CD4-positive, alpha-beta T cell (primary cell): ENCODE data around the gene SOCS3. TPM values are rescaled to one million over a fixed set of nuclear protein-coding genes. Genes with fewer than 3 reads are reported as not detected.

Experiments used
- ATAC-seq: fragments of 200-7000 bp; cut with Tn5 transposase; one replicate; pipeline ENCODE4 v1.10.0; 2022; ENCODE audit warnings: mild to moderate bottlenecking; ENCODE audit not compliant: poor library complexity
- CTCF ChIA-PET: fragments of 350-600 bp; sonication (Branson Sonifier 250); formaldehyde crosslinking; loops from one replicate; lab custom pipeline; 2021; ENCODE audit warnings: antibody characterized with exemption, inconsistent platforms; lab: Charles Lee
- POLR2A ChIA-PET: fragments of 350-600 bp; sonication (Branson Sonifier 250); formaldehyde crosslinking; loops from one replicate; lab custom pipeline; 2021; ENCODE audit warnings: antibody characterized with exemption, inconsistent platforms; lab: Charles Lee
- DNase-seq, 14 experiments: peaks; one replicate each; pipeline ENCODE4 v3.0.0-alpha.2; 2013 to 2020; ENCODE audit warnings: mixed read lengths in 2 of 14
- H3K27ac ChIP-seq, 2 donors: one replicate each; pipeline versions ENCODE4 v1.5.1 to v1.7.0; 2013; ENCODE audit warnings: low read length in 2 of 2, low read depth in 1 of 2, mild to moderate bottlenecking in 1 of 2
- H3K27me3 ChIP-seq, 2 experiments: 1 replicate in 1 of 2; 2 replicates in 1 of 2; pipeline versions ENCODE4 v1.6.1 to v1.7.0; 2013; ENCODE audit warnings: low read length in 2 of 2, control low read depth in 1 of 2, mild to moderate bottlenecking in 1 of 2, moderate library complexity in 1 of 2; ENCODE audit not compliant: insufficient read depth in 2 of 2, control insufficient read depth in 1 of 2
- H3K36me3 ChIP-seq: one replicate; pipeline ENCODE4 v1.6.1; 2013; ENCODE audit warnings: low read length, control low read depth; ENCODE audit not compliant: insufficient read depth
- H3K4me1 ChIP-seq: one replicate; pipeline ENCODE4 v1.6.1; 2013; ENCODE audit warnings: low read length, control low read depth; ENCODE audit not compliant: insufficient read depth
- H3K4me3 ChIP-seq: one replicate; pipeline ENCODE4 v1.5.1; 2013; ENCODE audit warnings: mild to moderate bottlenecking, low read length, moderate library complexity
- H3K9me3 ChIP-seq, 2 experiments: 1 replicate in 1 of 2; 2 replicates in 1 of 2; pipeline versions ENCODE4 v1.6.1 to v1.7.0; 2013; ENCODE audit warnings: low read length in 2 of 2, mild to moderate bottlenecking in 2 of 2, control low read depth in 1 of 2, moderate library complexity in 1 of 2; ENCODE audit not compliant: control insufficient read depth in 1 of 2, insufficient read depth in 1 of 2
- H3K27ac Mint-ChIP-seq: one replicate; pipeline ENCODE4 v1.8.0; 2020; ENCODE audit warnings: mixed read lengths
- H3K27me3 Mint-ChIP-seq: one replicate; pipeline ENCODE4 v1.8.0; 2021; ENCODE audit warnings: mixed read lengths
- H3K36me3 Mint-ChIP-seq: one replicate; pipeline ENCODE4 v1.8.0; 2021; ENCODE audit warnings: low read depth, mixed read lengths
- H3K4me1 Mint-ChIP-seq: one replicate; pipeline ENCODE4 v1.8.0; 2021; ENCODE audit warnings: low read depth, mixed read lengths
- H3K4me3 Mint-ChIP-seq: one replicate; pipeline ENCODE4 v1.8.0; 2020; ENCODE audit warnings: mild to moderate bottlenecking, mixed read lengths
- H3K9me3 Mint-ChIP-seq: one replicate; pipeline ENCODE4 v1.8.0; 2020; ENCODE audit warnings: mixed read lengths
- CTCF ChIP-seq: fragments of 200-600 bp; IDR thresholded peaks from one replicate; pipeline ENCODE4 v1.8.0; 2022; ENCODE audit warnings: antibody characterized with exemption, mild to moderate bottlenecking
- intact Hi-C, 2 experiments: fragments of 100-400 bp; cut with DNase I in 1 of 2; cut with micrococcal nuclease in 1 of 2; formaldehyde crosslinking; loops; one replicate each; pipeline versions ENCODE4 v1.15.1 to v1.9.0; 2023 to 2025; cut with DNase I, micrococcal nuclease
- total RNA-seq, 174 experiments: library from RNA in 2 of 174; stranded (reverse) in 2 of 174; gene quantifications; one replicate each; pipeline ENCODE4 v1.2.3 and lab custom pipeline; 2021 to 2026

The SOCS3 gene
- total RNA-seq, 2 experiments from 2014 or later: 414 to 427 TPM

GRCh38 chr17:78343187-78343542 is 16.7 kb downstream of the SOCS3 start:
- intact Hi-C loops: loop anchor here (1.0 to 2.0 kb wide), 3 partner anchors 13 to 28 kb away; partner anchors contain the start of gene SOCS3 (in 1 of the 2)
- Histone ChIP-seq H3K27ac (peak overlapping the region; percentile 62), H3K4me1 (peaks cover 88% of the 10 kb centered on the region), H3K27me3 (no peaks in the 10 kb centered on the region), H3K4me3 (peak overlapping the region; percentile 35), H3K36me3 (no peaks in the 10 kb centered on the region), H3K9me3 (no peaks in the 10 kb centered on the region)
- ChIA-PET CTCF (interaction anchor here (1.2 to 2.4 kb wide), 2 partner anchors 18 to 79 kb away, joined by 3 to 19 read pairs; partner anchors contain the start of gene SOCS3), POLR2A (interaction anchor here (0.9 to 2.9 kb wide), 10 partner anchors 10 to 91 kb away, joined by 3 to 24 read pairs (median 6); no protein-coding TSS in a partner anchor)
- peak; percentile 15 for ATAC-seq
- H3K4me1 Mint-ChIP-seq: peaks cover 86% of the 10 kb centered on the region
- DNase-seq: peak in 7 of 14 experiments; percentile 26 to 55 (median 44)
- no peaks in the 10 kb centered on the region for H3K27me3 Mint-ChIP-seq
- no peaks in the 10 kb centered on the region for H3K9me3 Mint-ChIP-seq
- H3K4me3 Mint-ChIP-seq: peak overlapping the region; percentile 81
- peak overlapping the region; percentile 99 for H3K27ac Mint-ChIP-seq
- no peak for TF ChIP-seq CTCF
- no peaks in the 10 kb centered on the region for H3K36me3 Mint-ChIP-seq

- DNase-seq: peak in 2 of 14 experiments; percentile 14 to 46
- no peaks in the 10 kb centered on the region for H3K9me3 Mint-ChIP-seq
- Histone ChIP-seq H3K4me3 (peak overlapping the region; percentile 19), H3K4me1 (peaks cover 82% of the 10 kb centered on the region), H3K36me3 (no peaks in the 10 kb centered on the region), H3K27me3 (no peaks in the 10 kb centered on the region), H3K27ac (peak overlapping the region; percentile 62), H3K9me3 (no peaks in the 10 kb centered on the region)
- peaks cover 81% of the 10 kb centered on the region for H3K4me1 Mint-ChIP-seq
- peak overlapping the region; percentile 99 for H3K27ac Mint-ChIP-seq
- intact Hi-C loops: loop anchor here (1.0 to 2.0 kb wide), 3 partner anchors 14 to 28 kb away; partner anchors contain the start of gene SOCS3 (in 1 of the 2)
- CTCF ChIA-PET: interaction anchor here (1.2 kb wide), 1 partner anchor 79 kb away, joined by 3 read pairs; no protein-coding TSS in a partner anchor
- TF ChIP-seq CTCF: no peak
- H3K36me3 Mint-ChIP-seq: no peaks in the 10 kb centered on the region
- H3K27me3 Mint-ChIP-seq: no peaks in the 10 kb centered on the region
- POLR2A ChIA-PET: interaction anchor here (0.9 to 2.9 kb wide), 7 partner anchors 9 to 91 kb away, joined by 3 to 24 read pairs (median 7); no protein-coding TSS in a partner anchor
- ATAC-seq: no peak
- peak overlapping the region; percentile 81 for H3K4me3 Mint-ChIP-seq
Measured at GRCh38 chr17:78342449-78343186, 17.3 kb downstream of the SOCS3 start.

GRCh38 chr17:78341559-78342448 is 18.1 kb downstream of the SOCS3 start:
- peak overlapping the region; percentile 51 for H3K4me3 Mint-ChIP-seq
- H3K4me1 Mint-ChIP-seq: peaks cover 73% of the 10 kb centered on the region
- DNase-seq: peak in 3 of 14 experiments; percentile 33 to 67 (median 63)
- H3K4me1 ChIP-seq: peaks cover 79% of the 10 kb centered on the region
- no peak for ATAC-seq
- no peak for TF ChIP-seq CTCF
- H3K27ac Mint-ChIP-seq: peak overlapping the region; percentile 99
- no peaks in the 10 kb centered on the region for H3K36me3 Mint-ChIP-seq
- no peaks in the 10 kb centered on the region for H3K9me3 Mint-ChIP-seq
- peak overlapping the region; percentile 19 for H3K4me3 ChIP-seq
- peak overlapping the region in 1 of 2 donors; percentile 7 for H3K27ac ChIP-seq
- H3K36me3 ChIP-seq: no peaks in the 10 kb centered on the region
- ChIA-PET CTCF (interaction anchor here (1.1 kb wide), 1 partner anchor 15 kb away, joined by 3 read pairs; no protein-coding TSS in a partner anchor), POLR2A (interaction anchor here (1.8 to 2.9 kb wide), 3 partner anchors 25 to 90 kb away, joined by 6 to 24 read pairs (median 22); no protein-coding TSS in a partner anchor)
- intact Hi-C loops: loop anchor here in 1 of 2 experiments (2.0 kb wide), 1 partner anchor 27 kb away; no protein-coding TSS in a partner anchor
- H3K9me3 ChIP-seq: no peaks in the 10 kb centered on the region
- no peaks in the 10 kb centered on the region for H3K27me3 ChIP-seq
- H3K27me3 Mint-ChIP-seq: no peaks in the 10 kb centered on the region
